Measurements from ENCODE around the gene MRPS14.

MRPS14 gene

DNA sequence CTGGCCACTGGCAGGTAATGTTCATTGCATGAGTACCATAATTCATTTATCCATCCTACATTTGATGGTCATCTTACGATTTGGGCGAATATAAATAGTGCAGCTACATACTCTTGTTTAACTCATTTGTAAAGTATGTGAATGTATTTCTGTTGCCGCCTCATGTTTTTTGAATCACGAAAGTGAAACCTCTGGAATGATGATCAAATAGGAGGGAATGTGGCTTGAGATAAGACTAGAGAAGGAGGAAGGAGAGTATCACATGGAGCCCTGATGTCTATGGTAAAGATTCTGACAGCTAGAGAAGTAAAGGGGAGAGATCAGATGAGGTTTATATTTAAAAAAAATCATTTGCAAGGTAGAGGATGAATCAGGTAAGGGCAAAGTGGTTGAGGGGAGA lies 8.0 kb downstream of the MRPS14 start:
- DNase-seq: no peak

DNA sequence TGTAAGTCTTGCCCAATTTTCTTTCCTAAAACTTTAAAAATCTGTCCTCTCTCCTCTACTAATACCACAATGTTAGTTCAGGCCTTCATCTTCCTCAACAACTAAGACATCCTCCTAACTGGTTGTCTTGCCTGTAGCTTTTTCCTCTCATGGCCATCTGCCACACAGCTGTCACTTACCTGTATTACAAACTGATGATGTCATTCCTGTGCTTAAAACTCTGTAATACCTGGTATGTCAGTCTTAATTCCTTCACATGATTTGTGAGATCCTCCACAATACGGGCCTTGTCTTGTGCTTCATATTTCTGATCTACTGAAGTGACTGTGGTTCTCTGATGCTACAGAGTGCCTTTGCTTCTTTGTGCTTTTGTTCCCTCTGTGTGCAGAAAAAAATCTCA lies 9.8 kb downstream of the MRPS14 start:
- no peak for DNase-seq

DNA sequence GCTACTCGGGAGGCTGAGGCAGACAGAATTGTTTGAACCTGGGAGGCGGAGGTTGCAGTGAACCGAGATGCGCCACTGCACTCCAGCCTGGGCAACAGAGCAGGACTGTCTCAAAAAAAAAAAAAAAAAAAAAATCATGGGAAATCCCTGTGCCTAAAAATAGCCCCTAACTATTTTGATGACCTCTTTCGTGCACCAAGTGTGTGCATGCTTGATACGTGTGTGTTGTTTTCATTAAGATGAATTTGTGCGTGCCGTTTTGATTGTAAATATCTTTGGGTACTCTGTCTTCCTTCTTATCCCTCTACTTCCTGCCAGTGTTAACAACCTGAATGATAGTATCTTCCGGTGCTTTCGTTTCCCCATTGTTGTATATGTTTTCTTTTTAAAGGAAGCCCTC lies 13.7 kb downstream of the MRPS14 start:
- DNase-seq: no peak

DNA sequence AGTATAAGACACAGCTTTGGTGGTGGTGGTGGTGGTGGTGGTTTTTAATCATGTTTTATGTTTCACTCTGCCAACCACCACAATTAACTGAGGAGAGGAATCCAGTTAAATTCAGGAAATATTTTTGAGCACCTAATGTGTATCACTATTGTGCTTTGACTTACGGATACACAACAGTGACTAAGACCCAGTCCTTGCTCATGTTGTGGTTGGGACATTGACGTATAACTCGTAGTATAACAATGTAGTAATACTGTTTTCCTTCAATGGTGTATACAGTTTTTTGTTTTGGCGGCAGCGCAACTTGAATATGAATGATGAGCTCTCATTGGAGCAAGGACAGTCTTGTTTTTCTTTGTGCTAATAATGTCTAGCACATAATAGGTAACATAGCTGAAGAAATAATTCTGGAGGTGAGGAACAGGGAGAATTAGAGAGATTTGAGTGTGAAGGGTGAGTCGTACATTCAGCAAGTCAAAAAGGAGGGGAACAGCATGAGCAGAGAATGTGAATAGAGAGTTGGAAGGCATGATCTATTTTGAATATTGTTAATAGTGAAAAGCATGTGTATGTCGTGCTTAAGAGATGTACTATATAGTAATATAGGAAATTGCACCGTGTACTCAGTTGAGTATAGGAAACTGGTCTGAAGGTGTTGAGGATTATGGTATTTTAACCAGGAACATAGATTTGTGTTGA lies 18.0 kb downstream of the MRPS14 start:
- no peak for DNase-seq

DNA sequence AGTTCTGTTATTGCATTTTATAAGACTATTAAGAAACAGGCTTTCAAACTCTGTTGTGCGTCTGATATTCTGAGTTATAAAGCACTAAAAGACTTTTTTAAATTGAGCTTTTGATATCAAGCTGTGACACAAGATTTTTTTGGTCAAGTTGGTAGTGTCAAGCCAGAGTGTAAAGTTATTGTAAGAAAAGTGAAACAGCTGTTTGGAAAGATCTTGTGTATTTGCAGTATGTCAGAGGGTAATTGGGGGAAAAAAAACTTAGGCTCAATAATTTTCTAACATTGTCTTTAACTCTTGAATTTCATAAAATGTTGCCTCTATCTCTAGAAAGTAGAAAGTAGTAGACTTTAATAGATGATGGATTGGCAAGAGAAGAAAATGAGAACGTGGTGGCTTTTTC lies 19.7 kb downstream of the MRPS14 start:
- DNase-seq: no peak

DNA sequence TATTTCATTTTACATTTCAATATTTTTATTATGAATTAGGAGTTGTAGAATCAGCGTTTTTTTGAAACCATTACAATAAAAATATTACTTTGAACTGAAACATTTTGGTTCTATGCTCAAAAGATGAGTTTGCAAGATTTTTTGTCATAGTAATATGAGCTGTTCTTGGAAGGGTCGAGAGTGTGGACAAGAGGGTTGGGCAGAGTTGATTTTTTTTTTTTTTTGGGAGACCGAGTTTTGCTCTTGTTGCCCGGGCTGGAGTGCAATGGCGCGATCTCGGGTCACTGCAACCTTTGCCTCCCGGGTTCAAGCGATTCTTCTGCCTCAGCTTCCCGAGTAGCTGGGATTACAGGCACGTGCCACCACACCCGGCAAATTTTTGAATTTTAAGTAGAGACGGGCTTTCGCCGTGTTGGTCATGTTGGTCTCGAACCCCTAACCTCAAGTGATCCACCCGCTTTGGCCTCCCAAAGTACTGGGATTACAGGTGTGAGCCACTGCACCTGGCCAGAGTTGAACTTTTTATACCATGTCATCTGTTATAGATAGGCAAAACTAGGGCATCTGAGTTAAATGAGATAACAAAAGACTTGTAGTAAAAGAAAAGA lies 20.2 kb downstream of the MRPS14 start:
- DNase-seq: no peak

DNA sequence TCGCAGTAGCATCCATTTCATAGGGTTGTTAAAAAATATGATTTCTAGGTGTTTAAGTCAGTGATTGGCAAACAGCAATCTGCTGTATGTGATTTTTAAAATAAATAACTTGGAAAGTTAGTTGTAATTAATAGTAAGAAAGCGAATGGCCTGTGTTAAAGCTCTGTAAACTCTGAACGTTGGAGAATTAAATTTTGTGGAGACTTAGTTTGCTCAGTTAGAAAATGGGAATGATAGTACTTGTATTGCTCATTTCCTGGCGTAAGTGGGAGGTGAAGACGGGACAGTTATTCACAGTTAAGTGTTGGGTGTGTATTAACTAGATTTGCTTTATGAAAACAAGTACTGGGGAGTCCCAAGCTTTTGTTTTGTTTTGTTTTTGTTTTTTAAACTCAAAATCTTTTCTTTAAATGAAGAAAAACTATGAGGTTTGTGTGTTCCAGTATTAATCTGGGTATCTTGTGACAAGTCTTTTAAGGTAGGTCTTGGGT lies 22.5 kb downstream of the MRPS14 start:
- DNase-seq: no peak

DNA sequence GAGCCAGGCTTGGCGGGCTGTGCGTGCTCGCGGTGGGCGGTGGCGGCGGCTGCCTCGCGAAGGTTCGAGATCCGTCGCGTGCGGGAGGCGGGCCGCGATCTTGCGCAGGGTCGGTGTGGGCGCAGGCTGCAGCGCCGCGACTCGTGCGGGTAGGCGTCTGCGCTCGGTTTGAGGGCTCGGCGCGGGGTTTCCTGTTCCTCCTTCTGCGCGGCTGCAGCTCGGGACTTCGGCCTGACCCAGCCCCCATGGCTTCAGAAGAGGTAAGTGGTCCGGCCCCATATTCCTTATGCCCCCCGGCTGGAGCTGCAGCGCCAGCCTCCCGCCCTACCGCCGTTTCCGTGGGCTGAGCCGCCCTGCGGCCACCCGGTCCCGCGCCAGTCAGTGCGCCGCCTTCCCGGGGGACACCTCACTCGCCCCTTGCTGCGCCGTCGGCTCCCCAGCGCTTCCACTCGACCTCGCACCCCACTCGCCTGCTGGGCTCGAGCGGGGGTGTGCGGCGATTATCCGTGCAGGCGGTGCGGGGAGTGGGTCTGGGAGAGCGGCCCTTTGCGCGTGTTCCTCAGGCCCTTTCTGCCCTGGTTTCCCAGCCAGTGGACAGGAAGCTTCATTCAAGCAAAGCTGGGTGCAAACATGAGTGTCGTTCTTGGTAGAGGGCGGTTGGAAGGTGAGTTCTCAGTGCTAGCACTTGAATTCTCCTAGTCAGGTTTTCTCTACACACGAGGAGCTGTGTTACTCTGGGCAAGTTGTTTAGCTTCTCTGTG lies 23.1 kb downstream of the MRPS14 start, which contains the start of gene CACYBP:
TSS of gene CACYBP (plus strand) at position 12 of the 761 bp plus-strand sequence. CDS start at position 246, 234 bp downstream.
- DNase-seq: no peak

DNA sequence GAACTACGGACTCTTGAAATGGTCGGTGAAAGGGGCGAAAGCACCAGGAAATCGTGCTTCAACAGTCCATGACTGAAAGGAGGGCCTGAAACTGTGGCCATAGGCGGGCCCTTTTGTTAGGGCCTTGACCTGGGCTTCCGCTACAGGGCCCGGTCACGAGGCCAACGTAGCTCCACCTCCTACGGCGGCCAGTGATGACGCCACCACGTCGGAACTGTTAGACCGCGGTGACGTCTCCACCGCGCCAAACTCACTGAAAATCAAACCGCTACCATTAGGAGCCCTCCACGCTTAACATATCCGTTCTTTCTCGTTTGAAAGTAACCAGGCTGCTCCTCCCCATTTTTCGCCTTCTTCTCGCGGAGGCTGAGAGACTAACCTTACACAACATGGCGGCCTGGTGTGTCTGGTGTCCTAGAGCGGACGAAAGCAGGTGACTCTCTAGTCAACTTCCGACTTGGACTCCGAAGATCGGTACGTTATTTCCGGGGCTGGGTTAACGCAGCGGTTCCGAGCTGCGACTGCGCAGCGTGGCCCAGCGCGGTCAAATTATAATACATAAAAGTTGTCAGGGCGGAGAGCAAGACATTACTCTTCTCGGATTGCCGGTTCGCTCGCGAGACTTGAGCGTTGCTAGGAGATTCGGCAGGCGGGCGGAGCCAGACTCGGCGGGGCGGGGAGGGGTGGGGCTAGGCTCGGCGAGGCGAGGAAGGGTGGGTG lies 23.8 kb downstream of the MRPS14 start:
- DNase-seq: peak; percentile 98

DNA sequence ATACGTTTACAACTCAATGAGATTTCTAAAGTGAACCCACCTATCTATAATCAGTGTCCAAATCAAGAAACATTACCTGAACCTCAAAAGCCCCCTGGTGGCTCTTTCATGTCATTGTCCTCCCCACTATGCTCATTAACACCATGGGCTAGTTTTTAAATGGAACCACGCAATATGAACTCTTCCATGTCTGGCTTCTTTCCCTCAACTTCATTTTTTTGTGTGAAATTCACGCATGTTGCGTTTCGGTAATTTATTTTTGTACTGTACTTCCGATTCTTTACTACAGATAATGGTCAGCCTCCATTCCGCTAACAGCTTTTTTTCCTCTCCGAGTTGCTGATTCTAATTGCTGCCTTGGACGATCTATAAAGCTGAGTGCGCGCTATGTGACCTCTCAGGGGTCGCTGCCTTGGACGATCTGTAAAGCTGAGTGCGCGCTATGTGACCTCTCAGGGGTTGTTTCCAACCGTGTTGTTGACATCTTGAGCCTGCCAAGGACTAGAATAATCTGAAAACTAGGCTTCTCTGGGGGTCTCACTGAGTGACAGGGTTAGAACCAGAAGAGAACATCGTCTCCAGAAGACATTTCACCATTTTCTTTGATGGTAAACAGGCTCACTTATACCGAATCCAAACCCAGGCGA lies 24.5 kb downstream of the MRPS14 start:
- DNase-seq: peak; percentile 83

DNA sequence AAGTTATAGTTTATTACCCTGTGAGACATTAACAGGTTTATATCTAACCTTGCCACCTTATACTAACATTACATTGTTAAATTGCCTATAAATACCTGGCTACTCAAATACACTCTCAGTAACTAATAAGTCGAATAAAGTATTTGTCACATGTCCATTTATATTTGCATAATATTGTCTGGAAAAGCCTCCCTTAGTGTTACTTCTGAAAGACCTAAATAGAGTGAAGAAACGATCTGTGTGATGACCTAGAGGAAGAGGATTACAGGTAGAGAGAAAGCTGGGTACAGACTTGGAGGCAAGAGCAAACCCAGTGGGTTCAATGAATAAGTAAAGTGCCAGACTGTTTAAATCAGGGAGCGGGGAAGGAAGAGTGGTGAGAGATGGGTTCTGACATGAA lies 26.2 kb downstream of the MRPS14 start:
- DNase-seq: no peak

DNA sequence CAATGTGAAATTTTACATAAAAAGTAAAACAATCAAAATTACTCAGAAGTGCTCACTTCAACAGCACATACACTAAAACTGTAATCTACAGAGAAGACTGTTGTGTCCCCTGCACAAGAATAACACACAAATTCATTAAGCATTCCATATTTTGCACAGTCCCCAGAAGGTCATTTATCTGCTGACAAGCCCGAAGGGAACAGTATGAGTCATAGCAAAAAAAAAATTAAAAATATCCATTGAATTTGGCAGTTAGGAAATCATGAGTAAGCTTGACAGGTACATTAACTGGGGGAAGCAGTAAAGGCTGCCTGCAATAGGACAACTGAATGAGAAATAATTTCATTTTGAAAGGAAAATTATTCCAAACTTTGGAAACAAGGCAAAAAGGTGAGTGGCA lies 26.7 kb downstream of the MRPS14 start:
- no peak for DNase-seq

DNA sequence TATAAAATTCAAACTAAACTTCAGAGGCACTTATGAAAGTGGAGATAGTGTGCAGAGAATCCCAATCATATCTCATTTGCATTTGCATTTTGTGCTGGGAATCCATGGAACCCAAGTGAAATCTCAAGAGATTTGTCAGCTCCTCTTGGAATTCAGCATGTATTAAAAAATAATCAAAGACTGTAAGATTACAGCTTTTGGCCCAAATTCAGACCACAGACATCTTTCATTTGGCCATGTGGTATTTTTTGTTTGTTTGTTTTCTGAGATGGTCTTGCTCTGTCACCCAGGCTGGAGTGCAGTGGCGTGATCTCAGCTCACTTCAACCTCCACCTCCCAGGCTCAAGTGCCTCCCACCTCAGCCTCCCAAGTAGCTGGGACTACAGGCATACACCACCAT lies 27.3 kb downstream of the MRPS14 start:
- DNase-seq: no peak

DNA sequence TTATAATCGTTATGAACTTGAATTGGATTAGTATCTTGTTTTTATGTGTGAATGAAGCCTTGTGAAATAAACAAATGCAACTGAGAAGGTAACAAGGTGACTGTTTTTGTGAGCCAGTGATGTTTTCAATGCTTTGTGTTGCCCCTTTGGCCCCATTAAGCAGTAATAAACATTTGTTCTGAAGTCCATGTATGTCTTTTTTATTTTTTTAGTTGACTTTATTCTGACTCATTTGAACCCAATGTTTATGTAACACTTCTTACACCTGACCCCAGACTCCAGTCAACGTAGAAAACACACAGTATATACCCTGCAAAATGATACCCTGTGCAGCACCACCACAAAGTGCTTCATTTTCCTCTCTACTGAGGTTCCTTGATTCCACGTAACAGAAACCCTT lies 28.1 kb downstream of the MRPS14 start:
- DNase-seq: no peak

DNA sequence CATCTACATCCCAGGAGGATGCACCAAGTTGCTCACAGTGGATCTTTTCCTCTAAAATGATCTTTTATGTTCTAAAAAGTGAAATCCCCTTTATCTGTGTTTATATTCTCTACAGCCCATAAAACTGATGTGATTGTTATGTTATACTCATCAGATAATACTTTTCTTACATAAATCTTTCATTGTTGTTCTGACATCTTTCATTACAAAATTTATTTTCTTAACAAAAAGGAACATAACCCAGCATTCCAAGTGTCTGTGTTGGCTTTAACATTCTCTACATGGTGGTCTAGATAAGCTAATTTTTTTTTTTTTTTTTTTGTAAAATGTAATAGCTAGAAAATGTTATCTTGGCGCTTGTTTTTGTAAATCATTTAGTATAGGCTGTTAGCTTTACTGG lies 31.8 kb downstream of the MRPS14 start:
- DNase-seq: no peak

DNA sequence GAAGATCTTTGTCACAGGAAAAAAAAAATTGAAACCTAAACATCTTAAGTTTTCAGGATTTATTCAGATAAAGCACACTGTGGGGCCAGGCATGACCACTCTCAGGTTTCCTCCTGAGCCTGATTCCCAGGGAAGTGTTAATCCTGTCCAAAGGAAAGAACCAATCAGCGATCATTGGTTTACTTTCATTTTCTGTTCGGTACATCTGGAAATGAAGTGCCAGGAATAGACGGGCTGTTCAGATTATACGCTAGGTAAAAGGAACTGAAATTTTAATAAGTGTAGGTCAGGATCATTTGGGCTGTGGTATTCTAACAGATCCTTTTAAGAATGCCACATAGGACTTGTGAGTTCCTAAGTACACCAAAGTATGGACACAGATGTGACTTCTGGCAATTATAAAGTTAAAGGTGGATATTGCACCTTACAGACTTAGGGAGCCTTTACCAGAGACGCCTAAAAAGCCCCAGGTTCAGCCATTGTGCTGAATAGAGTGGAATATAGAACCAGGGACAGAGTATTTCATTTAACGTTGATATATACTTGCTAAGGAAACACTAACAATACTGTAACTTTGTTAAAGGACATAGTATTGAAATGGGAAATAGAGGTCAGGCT lies 32.7 kb downstream of the MRPS14 start:
- DNase-seq: no peak

DNA sequence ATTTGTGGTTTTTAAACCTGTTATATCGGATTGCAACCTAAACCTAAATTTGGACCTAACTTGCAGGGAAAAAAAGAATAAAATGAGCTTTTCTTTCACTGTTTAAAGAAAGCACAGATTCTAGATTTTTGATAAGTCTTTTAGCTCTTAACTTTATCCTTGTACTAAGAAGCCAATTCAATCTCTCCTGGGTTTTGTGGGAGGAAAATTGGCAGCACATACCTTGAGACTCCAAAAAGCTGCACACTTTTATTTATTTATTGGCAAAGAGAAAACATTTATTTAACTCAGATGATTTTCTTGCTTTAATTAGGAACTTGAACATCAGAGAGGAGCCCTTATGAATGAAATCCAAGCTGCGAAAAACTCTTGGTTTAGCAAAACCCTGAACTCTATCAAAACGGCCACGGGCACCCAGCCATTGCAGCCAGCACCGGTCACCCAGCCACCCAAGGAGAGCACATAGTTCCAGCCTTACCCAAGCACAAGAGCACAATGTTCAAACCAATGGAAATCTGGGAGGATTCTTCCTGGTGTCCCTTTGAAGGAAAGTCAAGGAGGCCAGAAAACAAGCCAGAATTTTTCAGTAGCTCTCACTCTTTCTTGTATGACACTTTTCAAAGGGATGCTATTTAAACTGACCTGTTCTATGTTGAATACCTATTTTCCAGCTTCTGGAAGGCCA lies 33.5 kb downstream of the MRPS14 start:
- no peak for DNase-seq

DNA sequence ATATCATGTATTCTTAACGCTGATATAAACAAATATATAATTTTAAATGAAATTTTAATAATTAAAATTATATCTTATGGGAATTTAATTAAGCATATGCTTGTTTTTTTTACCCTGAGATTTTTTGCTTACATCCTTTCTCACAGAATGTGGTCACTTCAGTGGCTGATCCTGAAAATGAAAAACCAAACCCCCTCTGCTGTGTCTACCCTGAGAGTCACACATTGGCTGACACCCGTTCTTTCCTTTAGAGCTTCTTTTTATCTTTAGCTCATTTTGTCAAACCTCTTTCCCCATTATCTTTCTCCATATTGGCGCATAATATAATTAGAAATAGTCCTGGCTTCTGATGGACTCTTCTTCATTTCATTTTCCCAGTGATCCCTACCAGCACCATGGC lies 34.2 kb downstream of the MRPS14 start:
- no peak for DNase-seq

DNA sequence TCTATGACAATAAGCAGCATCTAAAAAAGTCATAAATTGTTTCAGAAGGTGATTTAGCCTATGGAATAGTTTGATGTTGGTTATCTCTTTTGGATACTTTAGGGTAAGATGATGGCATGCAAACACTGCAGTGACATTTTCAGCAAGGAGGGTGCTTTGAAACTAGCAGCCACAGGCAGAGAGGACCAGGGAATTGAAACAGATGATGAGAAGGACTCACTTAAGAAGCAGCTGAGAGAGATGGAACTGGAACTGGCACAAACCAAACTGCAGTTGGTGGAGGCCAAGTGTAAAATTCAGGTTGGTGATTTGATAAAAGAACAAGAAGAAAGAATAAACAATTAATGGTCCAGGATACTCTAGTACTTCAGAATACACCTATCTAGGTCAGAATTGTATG lies 34.7 kb downstream of the MRPS14 start:
- DNase-seq: no peak

DNA sequence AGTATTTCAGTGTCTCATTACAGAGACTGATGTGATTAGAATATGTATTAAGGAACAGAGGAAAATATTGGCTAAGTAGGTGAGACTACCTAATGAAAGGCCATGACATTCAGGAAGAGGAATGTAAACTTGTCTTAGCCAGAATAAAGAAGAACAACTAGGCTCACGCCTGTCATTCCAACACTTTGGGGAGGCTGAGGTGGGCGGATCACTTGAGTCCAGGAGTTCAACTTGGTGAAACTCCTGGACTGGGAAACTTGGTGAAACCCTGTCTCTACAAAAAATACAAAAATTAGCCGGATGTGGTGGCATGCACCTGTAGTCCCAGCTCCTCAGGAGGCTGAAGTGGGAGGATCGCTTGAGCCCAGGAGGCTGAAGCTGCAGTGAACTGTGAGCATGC lies 38.3 kb downstream of the MRPS14 start:
- no peak for DNase-seq

DNA sequence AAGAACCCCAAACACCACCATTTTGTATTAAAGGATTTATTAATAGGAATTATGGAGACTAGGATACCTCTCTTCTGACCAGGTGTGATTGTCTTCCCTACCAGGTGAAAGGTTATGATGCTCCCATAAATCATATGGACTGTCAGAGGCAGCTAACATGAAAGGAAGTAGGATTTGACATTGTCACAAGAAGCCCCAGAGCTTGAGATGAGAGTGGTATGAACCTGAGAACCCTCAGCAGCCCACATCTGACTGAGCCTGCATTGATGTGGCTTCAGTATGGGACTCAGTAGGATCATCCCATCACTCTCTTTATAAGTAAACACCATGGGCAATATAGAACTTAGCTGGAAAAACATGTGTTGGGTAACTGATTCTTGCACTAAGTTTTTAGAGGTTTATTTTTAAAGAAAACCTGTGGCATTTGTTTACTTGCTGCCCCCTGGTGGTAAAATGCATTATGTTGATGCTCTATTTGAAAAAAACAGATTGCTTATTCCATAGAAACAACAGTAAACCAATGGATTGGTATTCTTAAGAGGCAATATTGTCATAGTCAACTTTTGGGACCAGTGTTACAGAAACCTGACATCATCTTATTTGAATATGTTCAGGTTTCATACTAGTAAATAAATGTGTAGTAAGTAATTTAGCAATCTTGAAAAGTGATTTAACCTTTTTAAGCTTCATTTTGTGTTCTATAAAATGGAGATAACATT lies 40.1 kb downstream of the MRPS14 start:
- DNase-seq: peak; percentile 56
